Activated CD4-positive, alpha-beta T cell treated with anti-CD3 and anti-CD28 coated beads, Interleukin-2, amount 50 U/mL, for 4 hours (primary cell): ENCODE results near the gene EXOC3L2.

Experiments used
- DNase-seq, 2 experiments: peaks; one replicate each; pipeline ENCODE4 v3.0.0-alpha.2; 2020

Gene EXOC3L2

GRCh38 chr19:45177817-45178261 lies 67.4 kb downstream of the EXOC3L2 start, which contains the start of gene TRAPPC6A:
TSS of gene TRAPPC6A (minus strand) at chr19:45178237. CDS start at chr19:45178218, 19 bp downstream.
- DNase-seq, result no peak

GRCh38 chr19:45175515-45176345 lies 69.5 kb downstream of the EXOC3L2 start:
- DNase-seq, result no peak

GRCh38 chr19:45173816-45174215 lies 71.4 kb downstream of the EXOC3L2 start:
- DNase-seq, result no peak

GRCh38 chr19:45172611-45173208 lies 72.5 kb downstream of the EXOC3L2 start:
- no peak for DNase-seq

- no peak for DNase-seq
Observed at GRCh38 chr19:45172173-45172572, 73.0 kb downstream of the EXOC3L2 start.

GRCh38 chr19:45171211-45171623 lies 74.0 kb downstream of the EXOC3L2 start:
- peak; percentile 45 to 49 for DNase-seq

GRCh38 chr19:45170146-45171106 lies 74.8 kb downstream of the EXOC3L2 start:
- DNase-seq, result no peak

GRCh38 chr19:45169602-45170001 lies 75.6 kb downstream of the EXOC3L2 start:
- no peak for DNase-seq

- no peak for DNase-seq
Observed at GRCh38 chr19:45168767-45169351, 76.3 kb downstream of the EXOC3L2 start.

- DNase-seq, result no peak
Observed at GRCh38 chr19:45166723-45167252, 78.4 kb downstream of the EXOC3L2 start.

GRCh38 chr19:45164577-45165335 lies 80.5 kb downstream of the EXOC3L2 start:
- DNase-seq, result peak in 1 of 2 experiments; percentile 23

GRCh38 chr19:45163751-45164460 lies 81.3 kb downstream of the EXOC3L2 start:
- no peak for DNase-seq

GRCh38 chr19:45163156-45163555 lies 82.1 kb downstream of the EXOC3L2 start:
- DNase-seq, result no peak

GRCh38 chr19:45162608-45163143 lies 82.5 kb downstream of the EXOC3L2 start:
- no peak for DNase-seq
